A549 (cell line): Measurements from ENCODE around the gene GJB1. TPM values are rescaled to one million over a fixed set of nuclear protein-coding genes. Genes with fewer than 3 reads are reported as not detected.
A peak's percentile ranks its signal among the peaks of the same experiment; 100 is the strongest.

Experiments used
- ATAC-seq, 2 experiments: fragments of 200-7000 bp in 1 of 2; fragments of >200 bp in 1 of 2; cut with Nextera tagmentation in 1 of 2; cut with Tn5 transposase in 1 of 2; 3 replicates each; pipeline versions ENCODE4 v1.8.0 to v1.9.1; 2018 to 2020; ENCODE audit warnings: mild to moderate bottlenecking in 1 of 2, moderate library complexity in 1 of 2
- CTCF ChIA-PET: fragments of 300-600 bp; sonication (Branson Sonifier 250); formaldehyde crosslinking; extraction: SDS; loops from one replicate; lab custom pipeline; 2021; ENCODE audit warnings: antibody characterized with exemption, inconsistent platforms; lab: Yijun Ruan, JAX
- POLR2A ChIA-PET: fragments of 350-600 bp; formaldehyde crosslinking; extraction: SDS; loops from one replicate; lab custom pipeline; 2021; ENCODE audit warnings: antibody characterized with exemption, inconsistent platforms; lab: Yijun Ruan, JAX
- DNase-seq, 2 experiments: peaks; one replicate each; pipeline versions ENCODE4 v3.0.0 to v3.0.0-alpha.2; 2011 to 2016; ENCODE audit warnings: low read depth in 1 of 2, low spot score in 1 of 2
- FAIRE-seq: peaks from 2 replicates; lab custom pipeline; 2011; peaks lifted over from hg19 to GRCh38; lab: Jason Lieb, UNC
- H3K27ac ChIP-seq, 2 experiments: fragments of >200 bp; sonication (Bioruptor Twin); formaldehyde crosslinking; 3 replicates each; pipeline ENCODE4 v1.5.1; 2016 to 2017
- H3K4me1 ChIP-seq: fragments of >200 bp; sonication (Bioruptor Twin); formaldehyde crosslinking; 3 replicates; pipeline ENCODE4 v1.6.1; 2016
- H3K4me2 ChIP-seq: fragments of >200 bp; sonication (Bioruptor Twin); formaldehyde crosslinking; 3 replicates; pipeline ENCODE4 v1.6.1; 2016
- H3K4me3 ChIP-seq: fragments of >200 bp; sonication (Bioruptor Twin); formaldehyde crosslinking; 3 replicates; pipeline ENCODE4 v1.5.1; 2016
- H3K9me3 ChIP-seq: fragments of >200 bp; sonication (Bioruptor Twin); formaldehyde crosslinking; 3 replicates; pipeline ENCODE4 v1.6.1; 2016
- BHLHE40 ChIP-seq: IDR thresholded peaks from 2 replicates; pipeline ENCODE4 v1.6.1; 2012; ENCODE audit warnings: low read depth, low read length, inconsistent platforms
- CBX2 ChIP-seq: fragments of 200-600 bp; sonication (generic); IDR thresholded peaks from 2 replicates; pipeline ENCODE4 v1.6.1; 2016; ENCODE audit warnings: low read depth, mild to moderate bottlenecking, borderline replicate concordance
- EHMT2 ChIP-seq: fragments of 200-600 bp; sonication (generic); IDR thresholded peaks from 2 replicates; pipeline ENCODE4 v1.6.1; 2016; ENCODE audit warnings: antibody characterized with exemption, low read depth, mild to moderate bottlenecking, moderate library complexity
- FOSB ChIP-seq: fragments of 250-450 bp; sonication (Bioruptor Pico); IDR thresholded peaks from 2 replicates; pipeline ENCODE4 v1.5.0; 2020; ENCODE audit warnings: mild to moderate bottlenecking, moderate library complexity
- FOXS1 ChIP-seq: fragments of 250-450 bp; sonication (Bioruptor Pico); IDR thresholded peaks from 2 replicates; pipeline ENCODE4 v1.5.0; 2020; ENCODE audit warnings: mild to moderate bottlenecking, moderate library complexity
- HEYL ChIP-seq: fragments of 250-450 bp; sonication (Bioruptor Pico); IDR thresholded peaks from 2 replicates; pipeline ENCODE4 v1.8.0; 2021; ENCODE audit warnings: mild to moderate bottlenecking, moderate library complexity
- HOXA7 ChIP-seq: fragments of 250-450 bp; sonication (Bioruptor Pico); IDR thresholded peaks from 2 replicates; pipeline ENCODE4 v1.5.0; 2020; ENCODE audit warnings: mild to moderate bottlenecking, moderate library complexity
- HOXB13 ChIP-seq: fragments of 250-450 bp; sonication (Bioruptor Pico); IDR thresholded peaks from 2 replicates; pipeline ENCODE4 v1.5.0; 2020; ENCODE audit warnings: low read depth, mild to moderate bottlenecking, moderate library complexity
- MAFK ChIP-seq: fragments of 450-650 bp; IDR thresholded peaks from 2 replicates; pipeline ENCODE4 v1.6.1; 2014; ENCODE audit not compliant: partially characterized antibody
- MYC ChIP-seq: IDR thresholded peaks from 2 replicates; pipeline ENCODE4 v1.6.1; 2012; ENCODE audit warnings: mild to moderate bottlenecking, inconsistent platforms, low read length, improper control_type of control experiment, borderline replicate concordance
- POLR2A ChIP-seq: IDR thresholded peaks from 2 replicates; pipeline ENCODE4 v1.6.1; 2012; ENCODE audit warnings: mild to moderate bottlenecking, low read length
- SREBF2 ChIP-seq: fragments of 450-650 bp; IDR thresholded peaks from 2 replicates; pipeline ENCODE4 v1.6.1; 2014; ENCODE audit warnings: mild to moderate bottlenecking, moderate library complexity
- ZFP36 ChIP-seq: fragments of 450-650 bp; IDR thresholded peaks from 2 replicates; pipeline ENCODE4 v1.6.1; 2014; ENCODE audit warnings: borderline replicate concordance; ENCODE audit not compliant: partially characterized antibody
- ZNF302 ChIP-seq: fragments of 250-450 bp; sonication (Bioruptor Pico); IDR thresholded peaks from 2 replicates; pipeline ENCODE4 v1.9.0; 2021; ENCODE audit warnings: inconsistent platforms, mild to moderate bottlenecking, moderate library complexity
- WGBS: methylation state at CpG from one replicate; pipeline ENCODE4 v1.1.6; 2017; ENCODE audit errors: missing lambda C conversion rate; 5-methylcytosine and 5-hydroxymethylcytosine counted together
- polyA plus RNA-seq, 4 experiments: library from polyadenylated mRNA; depleted of rRNA in 3 of 4; stranded (reverse); fragments of >200 nt; fragmentation: RNase III in 1 of 4; extraction: RNeasy Plus Mini Kit Qiagen cat#74134 plus additional on column Dnase treatment in 1 of 4; gene quantifications; 2 replicates in 3 of 4; 3 replicates in 1 of 4; pipeline ENCODE4 v1.2.3, GENCODE V29; 2011 to 2017
- TF ChIP-seq, protein P1 (sequence below): fragments of >200 bp; sonication (Bioruptor Twin); formaldehyde crosslinking; IDR thresholded peaks from 3 replicates; pipeline ENCODE4 v1.5.1; 2016
- TF ChIP-seq, protein P2 (sequence below): fragments of 250-450 bp; sonication (Bioruptor Pico); IDR thresholded peaks from 2 replicates; pipeline ENCODE4 v1.5.0; 2021; ENCODE audit warnings: mild to moderate bottlenecking, moderate library complexity, borderline replicate concordance
- TF ChIP-seq, protein P3 (sequence below): fragments of 450-650 bp; IDR thresholded peaks from 2 replicates; pipeline ENCODE4 v1.6.1; 2014; ENCODE audit warnings: antibody characterized with exemption
- TF ChIP-seq, protein P4 (sequence below): fragments of 150-350 bp; IDR thresholded peaks from 2 replicates; pipeline ENCODE4 v1.6.1; 2014; ENCODE audit warnings: low read depth, mild to moderate bottlenecking, low read length
- TF ChIP-seq, protein P5 (sequence below): fragments of 200-600 bp; sonication (generic); IDR thresholded peaks from 2 replicates; pipeline ENCODE4 v1.6.1; 2016; ENCODE audit warnings: antibody characterized with exemption, mild to moderate bottlenecking, moderate library complexity

GJB1 gene
- polyA plus RNA-seq, 2 of the 4 experiments (the other 2 are of a cell fraction), result 0.13 to 0.39 TPM

DNA sequence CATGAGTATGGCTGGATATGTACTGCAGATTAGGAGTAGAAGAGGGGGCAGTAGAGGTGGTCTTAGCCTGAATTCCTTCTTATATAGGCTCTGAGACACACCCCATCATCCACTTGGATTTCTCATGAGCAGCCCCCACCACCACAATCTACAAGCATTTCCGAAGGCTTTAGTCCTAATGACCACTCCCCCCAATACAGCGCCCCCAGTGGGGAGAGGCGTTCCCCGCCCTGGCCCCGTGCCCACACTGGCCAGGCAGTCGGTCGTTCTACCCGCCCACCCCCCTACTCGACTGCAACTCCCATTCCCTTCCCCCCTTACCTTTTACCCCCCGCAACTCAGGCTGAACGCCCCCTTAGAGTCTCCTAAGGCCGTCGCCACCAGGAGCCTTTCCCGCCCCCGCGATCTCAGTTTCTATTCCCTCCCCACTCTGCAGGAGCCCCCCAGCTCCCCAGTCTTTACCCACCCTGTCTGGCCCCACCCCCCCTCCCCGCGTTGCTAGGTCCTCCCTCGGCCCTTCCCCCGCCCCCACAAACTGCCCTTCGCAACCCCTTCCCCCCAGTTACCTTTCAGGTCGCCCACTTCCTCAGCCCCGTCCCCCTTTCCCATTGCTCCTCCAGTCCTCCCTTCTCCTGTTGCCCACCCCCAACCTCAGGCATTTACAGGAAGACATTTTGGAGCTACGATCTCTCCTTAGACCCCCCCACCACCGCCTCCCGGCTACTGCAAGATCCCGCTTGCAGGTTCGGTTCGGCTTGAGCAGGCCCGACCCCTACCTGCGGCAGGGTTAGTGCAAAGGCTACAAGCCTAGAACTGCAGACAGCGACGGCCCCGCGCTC is 30.4 kb downstream of the GJB1 start:
- no peak for FAIRE-seq
- Histone ChIP-seq H3K4me2 (peak overlapping the region; percentile 99), H3K9me3 (no peaks in the 10 kb centered on the region), H3K4me3 (peak overlapping the region; percentile 91), H3K27ac (peak overlapping the region; percentile 98 to 99), H3K4me1 (peaks cover 23% of the 10 kb centered on the region)
- CTCF ChIA-PET, result interaction anchor here (1.3 to 1.9 kb wide), 2 partner anchors 14 to 31 kb away, joined by 3 to 5 read pairs; no protein-coding TSS in a partner anchor
- TF ChIP-seq POLR2A (peak; percentile 37; the same call in 1 of the 2 replicates), SREBF2 (no peak), FOXS1 (no peak)
- TF ChIP-seq, protein P1, sequence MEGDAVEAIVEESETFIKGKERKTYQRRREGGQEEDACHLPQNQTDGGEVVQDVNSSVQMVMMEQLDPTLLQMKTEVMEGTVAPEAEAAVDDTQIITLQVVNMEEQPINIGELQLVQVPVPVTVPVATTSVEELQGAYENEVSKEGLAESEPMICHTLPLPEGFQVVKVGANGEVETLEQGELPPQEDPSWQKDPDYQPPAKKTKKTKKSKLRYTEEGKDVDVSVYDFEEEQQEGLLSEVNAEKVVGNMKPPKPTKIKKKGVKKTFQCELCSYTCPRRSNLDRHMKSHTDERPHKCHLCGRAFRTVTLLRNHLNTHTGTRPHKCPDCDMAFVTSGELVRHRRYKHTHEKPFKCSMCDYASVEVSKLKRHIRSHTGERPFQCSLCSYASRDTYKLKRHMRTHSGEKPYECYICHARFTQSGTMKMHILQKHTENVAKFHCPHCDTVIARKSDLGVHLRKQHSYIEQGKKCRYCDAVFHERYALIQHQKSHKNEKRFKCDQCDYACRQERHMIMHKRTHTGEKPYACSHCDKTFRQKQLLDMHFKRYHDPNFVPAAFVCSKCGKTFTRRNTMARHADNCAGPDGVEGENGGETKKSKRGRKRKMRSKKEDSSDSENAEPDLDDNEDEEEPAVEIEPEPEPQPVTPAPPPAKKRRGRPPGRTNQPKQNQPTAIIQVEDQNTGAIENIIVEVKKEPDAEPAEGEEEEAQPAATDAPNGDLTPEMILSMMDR, result peak; percentile 43
- WGBS, result 0% methylated on average over 5 of the region's 35 CpGs
- DNase-seq, result peak; percentile 29 to 47
- POLR2A ChIA-PET, result interaction anchor here (1.3 to 2.9 kb wide), 2 partner anchors 30 to 112 kb away, joined by 3 to 19 read pairs; partner anchors contain the start of genes NONO and TAF1
- ATAC-seq, result peak in 1 of 2 experiments; percentile 6; a peak in 2 of 6 replicates

DNA sequence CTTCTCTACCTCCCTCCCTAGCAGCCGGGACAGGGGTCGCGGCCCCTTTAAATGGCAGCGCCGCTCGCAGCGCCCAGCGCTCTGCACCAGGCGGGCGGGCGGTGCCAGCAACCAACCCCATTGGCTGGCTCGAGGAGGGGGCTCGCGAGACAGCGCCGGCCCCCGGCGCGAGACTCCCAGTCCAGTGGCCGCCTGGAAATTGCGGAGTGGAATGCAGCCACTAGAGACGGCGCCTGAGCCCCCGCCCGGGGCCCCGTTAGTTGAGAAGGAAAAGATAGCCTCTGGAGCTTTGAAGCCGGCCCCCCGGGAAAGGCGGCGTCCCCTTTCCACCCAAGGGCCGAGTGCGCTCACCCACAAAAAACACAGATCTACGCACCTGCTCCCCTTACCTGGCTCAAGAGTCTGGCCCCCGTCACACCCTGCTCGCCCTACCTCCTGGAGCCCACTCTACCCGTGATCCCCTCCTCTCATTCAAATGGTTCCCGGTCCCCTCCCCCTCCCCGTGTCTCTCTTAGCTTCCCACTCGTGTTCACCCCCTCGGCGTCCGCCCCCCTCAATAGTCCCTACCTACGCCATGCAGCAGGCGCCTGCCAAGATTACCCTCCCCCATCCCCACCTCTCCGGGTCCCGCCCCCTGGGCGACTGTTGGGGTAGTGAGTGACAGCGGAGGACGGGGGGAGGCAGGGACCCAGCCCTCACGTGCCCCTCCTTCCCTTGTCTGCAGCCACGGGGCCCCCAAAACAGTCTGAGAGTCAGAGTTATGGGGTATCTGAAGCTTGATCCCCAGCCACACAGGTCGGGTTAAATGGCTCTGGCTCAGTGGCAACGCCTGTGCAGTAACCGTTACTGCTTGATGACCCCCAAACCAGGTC is 31.3 kb downstream of the GJB1 start, which contains the start of gene ZMYM3:
ZMYM3 (minus strand) TSS at position 49 of the 872 bp plus-strand sequence. CDS start 885 bp downstream, outside the sequence.
- H3K4me1 ChIP-seq, result peaks cover 23% of the 10 kb centered on the region
- peak within 1 kb of the TSS; percentile 99 for H3K4me2 ChIP-seq
- H3K27ac ChIP-seq, result peak within 1 kb of the TSS; percentile 98 to 99
- DNase-seq, result peak; percentile 85
- FAIRE-seq, result no peak
- ATAC-seq, result peak; percentile 91 to 96
- 0% methylated on average over 8 of the region's 54 CpGs for WGBS
- POLR2A ChIA-PET, result interaction anchor here (1.0 to 2.9 kb wide), 5 partner anchors 15 to 112 kb away, joined by 3 to 19 read pairs (median 5); partner anchors contain the start of genes NONO and TAF1
- CTCF ChIA-PET, result interaction anchor here (0.7 to 1.9 kb wide), 5 partner anchors 14 to 71 kb away, joined by 3 to 5 read pairs (median 4); partner anchors contain the start of gene NONO
- H3K4me3 ChIP-seq, result peak within 1 kb of the TSS; percentile 91
- no peaks in the 10 kb centered on the region for H3K9me3 ChIP-seq
- TF ChIP-seq ZNF302 (CRISPR knock-in tag) (no peak), CBX2 (no peak), HEYL (no peak), EHMT2 (no peak), POLR2A (no peak; the same call in 1 of the 2 replicates), FOSB (CRISPR knock-in tag) (no peak), ZFP36 (no peak), HOXB13 (CRISPR knock-in tag) (no peak), MAFK (no peak), BHLHE40 (no peak), MYC (peak; percentile 39; the same call in 1 of the 2 replicates), HOXA7 (CRISPR knock-in tag) (no peak)
- TF ChIP-seq, protein P1, result no peak
- TF ChIP-seq, protein P2, sequence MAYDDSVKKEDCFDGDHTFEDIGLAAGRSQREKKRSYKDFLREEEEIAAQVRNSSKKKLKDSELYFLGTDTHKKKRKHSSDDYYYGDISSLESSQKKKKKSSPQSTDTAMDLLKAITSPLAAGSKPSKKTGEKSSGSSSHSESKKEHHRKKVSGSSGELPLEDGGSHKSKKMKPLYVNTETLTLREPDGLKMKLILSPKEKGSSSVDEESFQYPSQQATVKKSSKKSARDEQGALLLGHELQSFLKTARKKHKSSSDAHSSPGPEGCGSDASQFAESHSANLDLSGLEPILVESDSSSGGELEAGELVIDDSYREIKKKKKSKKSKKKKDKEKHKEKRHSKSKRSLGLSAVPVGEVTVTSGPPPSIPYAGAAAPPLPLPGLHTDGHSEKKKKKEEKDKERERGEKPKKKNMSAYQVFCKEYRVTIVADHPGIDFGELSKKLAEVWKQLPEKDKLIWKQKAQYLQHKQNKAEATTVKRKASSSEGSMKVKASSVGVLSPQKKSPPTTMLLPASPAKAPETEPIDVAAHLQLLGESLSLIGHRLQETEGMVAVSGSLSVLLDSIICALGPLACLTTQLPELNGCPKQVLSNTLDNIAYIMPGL, result no peak
- TF ChIP-seq, protein P3, sequence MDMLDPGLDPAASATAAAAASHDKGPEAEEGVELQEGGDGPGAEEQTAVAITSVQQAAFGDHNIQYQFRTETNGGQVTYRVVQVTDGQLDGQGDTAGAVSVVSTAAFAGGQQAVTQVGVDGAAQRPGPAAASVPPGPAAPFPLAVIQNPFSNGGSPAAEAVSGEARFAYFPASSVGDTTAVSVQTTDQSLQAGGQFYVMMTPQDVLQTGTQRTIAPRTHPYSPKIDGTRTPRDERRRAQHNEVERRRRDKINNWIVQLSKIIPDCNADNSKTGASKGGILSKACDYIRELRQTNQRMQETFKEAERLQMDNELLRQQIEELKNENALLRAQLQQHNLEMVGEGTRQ, result no peak
- TF ChIP-seq, protein P4, sequence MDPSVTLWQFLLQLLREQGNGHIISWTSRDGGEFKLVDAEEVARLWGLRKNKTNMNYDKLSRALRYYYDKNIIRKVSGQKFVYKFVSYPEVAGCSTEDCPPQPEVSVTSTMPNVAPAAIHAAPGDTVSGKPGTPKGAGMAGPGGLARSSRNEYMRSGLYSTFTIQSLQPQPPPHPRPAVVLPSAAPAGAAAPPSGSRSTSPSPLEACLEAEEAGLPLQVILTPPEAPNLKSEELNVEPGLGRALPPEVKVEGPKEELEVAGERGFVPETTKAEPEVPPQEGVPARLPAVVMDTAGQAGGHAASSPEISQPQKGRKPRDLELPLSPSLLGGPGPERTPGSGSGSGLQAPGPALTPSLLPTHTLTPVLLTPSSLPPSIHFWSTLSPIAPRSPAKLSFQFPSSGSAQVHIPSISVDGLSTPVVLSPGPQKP, result no peak
- TF ChIP-seq, protein P5, sequence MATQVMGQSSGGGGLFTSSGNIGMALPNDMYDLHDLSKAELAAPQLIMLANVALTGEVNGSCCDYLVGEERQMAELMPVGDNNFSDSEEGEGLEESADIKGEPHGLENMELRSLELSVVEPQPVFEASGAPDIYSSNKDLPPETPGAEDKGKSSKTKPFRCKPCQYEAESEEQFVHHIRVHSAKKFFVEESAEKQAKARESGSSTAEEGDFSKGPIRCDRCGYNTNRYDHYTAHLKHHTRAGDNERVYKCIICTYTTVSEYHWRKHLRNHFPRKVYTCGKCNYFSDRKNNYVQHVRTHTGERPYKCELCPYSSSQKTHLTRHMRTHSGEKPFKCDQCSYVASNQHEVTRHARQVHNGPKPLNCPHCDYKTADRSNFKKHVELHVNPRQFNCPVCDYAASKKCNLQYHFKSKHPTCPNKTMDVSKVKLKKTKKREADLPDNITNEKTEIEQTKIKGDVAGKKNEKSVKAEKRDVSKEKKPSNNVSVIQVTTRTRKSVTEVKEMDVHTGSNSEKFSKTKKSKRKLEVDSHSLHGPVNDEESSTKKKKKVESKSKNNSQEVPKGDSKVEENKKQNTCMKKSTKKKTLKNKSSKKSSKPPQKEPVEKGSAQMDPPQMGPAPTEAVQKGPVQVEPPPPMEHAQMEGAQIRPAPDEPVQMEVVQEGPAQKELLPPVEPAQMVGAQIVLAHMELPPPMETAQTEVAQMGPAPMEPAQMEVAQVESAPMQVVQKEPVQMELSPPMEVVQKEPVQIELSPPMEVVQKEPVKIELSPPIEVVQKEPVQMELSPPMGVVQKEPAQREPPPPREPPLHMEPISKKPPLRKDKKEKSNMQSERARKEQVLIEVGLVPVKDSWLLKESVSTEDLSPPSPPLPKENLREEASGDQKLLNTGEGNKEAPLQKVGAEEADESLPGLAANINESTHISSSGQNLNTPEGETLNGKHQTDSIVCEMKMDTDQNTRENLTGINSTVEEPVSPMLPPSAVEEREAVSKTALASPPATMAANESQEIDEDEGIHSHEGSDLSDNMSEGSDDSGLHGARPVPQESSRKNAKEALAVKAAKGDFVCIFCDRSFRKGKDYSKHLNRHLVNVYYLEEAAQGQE, result peak; percentile 99
